Immature natural killer cell (primary cell): Measurements from ENCODE around the gene RAB23. TPM values are rescaled to one million over a fixed set of nuclear protein-coding genes. Genes with fewer than 3 reads are reported as not detected.

ENCODE experiments used
- DNase-seq, 3 donors: peaks; one replicate each; pipeline ENCODE4 v3.0.0; 2022; ENCODE audit warnings: mixed read lengths in 1 of 3
- H3K27ac Mint-ChIP-seq, 6 donors: one replicate each; pipeline ENCODE4 v1.8.0; 2020; ENCODE audit warnings: mixed read lengths in 6 of 6, mild to moderate bottlenecking in 5 of 6, inconsistent platforms in 4 of 6, moderate library complexity in 3 of 6
- H3K27me3 Mint-ChIP-seq, 3 donors: one replicate each; pipeline ENCODE4 v1.8.0; 2020 to 2021; ENCODE audit warnings: low read depth in 3 of 3, mild to moderate bottlenecking in 3 of 3, mixed read lengths in 3 of 3, moderate library complexity in 3 of 3, inconsistent platforms in 1 of 3
- H3K36me3 Mint-ChIP-seq, 3 donors: one replicate each; pipeline ENCODE4 v1.8.0; 2020; ENCODE audit warnings: mixed read lengths in 3 of 3, inconsistent platforms in 2 of 3, mild to moderate bottlenecking in 2 of 3
- H3K4me1 Mint-ChIP-seq, 2 donors: one replicate each; pipeline ENCODE4 v1.8.0; 2020; ENCODE audit warnings: inconsistent platforms in 2 of 2, mild to moderate bottlenecking in 2 of 2, mixed read lengths in 2 of 2, moderate library complexity in 1 of 2
- H3K4me3 Mint-ChIP-seq, 5 donors: one replicate each; pipeline ENCODE4 v1.8.0; 2020; ENCODE audit warnings: mild to moderate bottlenecking in 5 of 5, mixed read lengths in 5 of 5, inconsistent platforms in 3 of 5, moderate library complexity in 3 of 5
- H3K9me3 Mint-ChIP-seq, 6 donors: one replicate each; pipeline ENCODE4 v1.8.0; 2020; ENCODE audit warnings: mild to moderate bottlenecking in 6 of 6, mixed read lengths in 6 of 6, inconsistent platforms in 4 of 6, moderate library complexity in 3 of 6
- polyA plus RNA-seq, 3 donors: library from polyadenylated mRNA; unstranded; fragments of 300-500 nt; fragmentation: Illumina TruSeq; gene quantifications; one replicate each; pipeline ENCODE4 v1.2.3, GENCODE V29; 2021

Gene RAB23
- 1 to 10 TPM in 1 of 3 donors, under 1 TPM in 1, not detected in 1; 0.94 to 1.1 TPM for polyA plus RNA-seq

DNA sequence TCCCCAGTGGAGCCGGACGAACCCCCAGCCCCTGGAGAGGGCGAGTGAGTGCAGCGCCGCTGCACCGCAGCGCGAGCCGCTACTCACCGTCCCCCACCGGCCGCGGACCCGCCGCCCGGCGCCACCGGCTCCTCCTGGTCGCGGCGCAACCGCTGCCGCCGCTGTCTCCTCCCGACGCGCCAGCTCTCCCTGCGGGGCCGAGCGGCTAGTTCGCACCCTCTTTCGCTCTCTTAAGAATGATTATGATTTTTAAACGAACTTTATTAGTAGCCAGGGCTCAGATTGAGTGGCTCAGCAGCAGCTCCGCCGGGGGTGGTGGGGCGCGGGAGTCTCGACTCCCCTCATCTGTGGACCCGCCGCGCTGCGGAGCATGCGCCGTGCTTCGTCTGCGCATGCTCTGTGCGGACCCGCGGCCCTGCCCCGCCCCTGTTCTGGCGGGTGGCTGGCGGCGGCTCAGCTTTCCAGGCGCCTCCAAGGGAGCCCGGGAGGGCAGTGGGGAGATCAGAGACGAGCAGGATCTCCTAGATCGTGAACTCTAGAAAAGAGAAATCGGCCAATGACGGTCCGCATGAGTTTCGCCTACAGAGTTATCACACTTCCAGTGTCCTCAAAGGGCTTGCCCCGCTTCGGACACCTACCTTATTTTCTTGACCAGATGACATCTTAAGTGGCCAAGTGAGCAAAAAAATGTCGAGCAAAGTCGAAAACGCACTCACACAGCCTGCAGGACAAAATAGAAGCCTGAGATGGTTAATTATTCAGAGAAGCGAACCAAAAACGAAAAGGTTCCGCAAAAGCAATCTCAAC, at the start of gene RAB23:
TSS of gene RAB23 (minus strand) at position 372 of the 807 bp plus-strand sequence. CDS start 11,927 bp downstream, outside the sequence.
- DNase-seq: peak; percentile 86 to 89 (median 88)
- Mint-ChIP-seq H3K4me1 (peaks cover 12 to 17% of the 10 kb centered on the region in 2 donors), H3K27me3 (peaks cover 11 to 31% (median 13%) of the 10 kb centered on the region in 3 donors), H3K9me3 (no peaks in the 10 kb centered on the region), H3K4me3 (peak within 1 kb of the TSS; percentile 96 to 100 (median 97)), H3K36me3 (no peaks in the 10 kb centered on the region), H3K27ac (peak within 1 kb of the TSS; percentile 77 to 94 (median 89))

DNA sequence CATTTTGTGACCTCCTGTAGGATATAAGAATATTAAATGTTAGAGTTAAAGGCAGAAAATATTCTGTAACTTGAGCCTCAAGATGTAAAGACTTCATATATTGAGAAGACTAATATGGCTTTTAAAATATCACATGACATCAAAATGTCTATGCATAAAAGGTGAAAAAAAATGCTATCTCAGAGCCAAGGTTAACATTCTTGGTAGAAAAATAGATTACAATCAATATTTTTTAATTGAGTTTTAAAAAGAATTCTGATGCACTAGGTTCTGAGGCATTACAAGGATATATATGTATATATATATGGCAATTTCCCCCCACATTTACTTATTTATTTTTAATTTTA, 46.2 kb upstream of the RAB23 start:
- peaks cover 2 to 18% (median 2%) of the 10 kb centered on the region in 3 donors for H3K27me3 Mint-ChIP-seq
- no peaks in the 10 kb centered on the region for H3K4me1 Mint-ChIP-seq
- no peaks in the 10 kb centered on the region for H3K36me3 Mint-ChIP-seq
- no peak for DNase-seq
- H3K27ac Mint-ChIP-seq: no peak overlapping the region
- H3K4me3 Mint-ChIP-seq: no peak overlapping the region
- no peaks in the 10 kb centered on the region for H3K9me3 Mint-ChIP-seq

DNA sequence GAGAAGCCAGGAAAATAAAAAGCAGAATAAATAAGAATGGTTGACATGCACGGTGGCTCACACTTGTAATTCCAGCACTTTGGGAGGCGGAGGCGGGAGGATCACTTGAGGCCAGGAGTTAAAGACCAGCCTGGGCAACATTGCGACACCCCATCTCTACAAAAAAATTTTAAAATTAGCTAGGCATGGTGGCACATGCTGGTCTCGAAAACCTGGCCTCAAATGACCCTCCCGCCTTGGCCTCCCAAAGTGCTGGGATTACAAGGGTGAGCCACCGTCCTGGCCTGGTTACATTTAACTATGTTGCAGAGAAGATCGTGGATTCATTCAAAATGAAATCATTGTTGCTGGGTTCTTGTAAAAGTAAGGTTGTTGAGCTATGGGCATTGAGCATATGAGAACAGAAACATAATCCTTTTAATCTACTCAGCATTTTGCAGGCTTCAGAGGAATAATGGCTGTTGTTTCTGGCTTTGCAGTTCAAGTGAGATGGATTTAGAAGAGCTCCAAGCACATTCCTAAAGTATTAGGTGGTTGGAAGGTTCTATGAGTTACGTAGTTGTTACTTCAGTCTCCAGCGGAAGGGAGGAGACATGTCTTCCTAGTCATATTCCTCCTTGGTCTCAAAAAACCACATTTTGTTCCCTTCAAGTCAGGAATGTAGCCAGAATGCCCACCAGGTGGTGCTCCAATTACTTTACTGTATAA, 45.6 kb upstream of the RAB23 start:
- Mint-ChIP-seq H3K4me1 (no peaks in the 10 kb centered on the region), H3K4me3 (no peak overlapping the region), H3K36me3 (no peaks in the 10 kb centered on the region), H3K27ac (no peak overlapping the region), H3K9me3 (no peaks in the 10 kb centered on the region), H3K27me3 (peaks cover 0 to 16% (median 2%) of the 10 kb centered on the region in 3 donors)
- peak in 1 of 3 donors; percentile 21 for DNase-seq

DNA sequence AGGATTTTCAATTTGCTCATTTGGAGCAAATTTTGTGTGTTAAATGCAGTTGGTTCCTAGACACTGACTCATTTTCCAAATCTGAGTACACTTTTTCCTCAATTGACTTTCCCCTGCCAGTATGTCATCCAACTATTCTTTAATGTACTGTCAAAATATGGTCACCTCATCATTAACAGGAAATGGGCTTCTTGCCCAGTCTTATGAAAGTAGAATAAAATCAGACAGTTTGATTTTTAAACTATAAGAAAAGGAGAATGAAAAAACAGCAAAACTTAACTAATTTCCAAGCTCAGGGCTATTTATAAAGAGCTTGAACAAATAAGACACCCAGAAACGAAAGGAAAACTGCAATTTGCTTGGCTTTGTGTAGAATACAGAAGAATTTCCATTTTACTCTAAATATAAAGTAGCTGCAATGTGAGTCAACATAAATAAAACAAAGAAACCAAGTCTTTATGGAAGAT, 43.7 kb upstream of the RAB23 start:
- no peak for DNase-seq
- Mint-ChIP-seq H3K4me1 (no peaks in the 10 kb centered on the region), H3K27ac (no peak overlapping the region), H3K9me3 (peaks cover 0 to 2% (median 0%) of the 10 kb centered on the region in 6 donors), H3K36me3 (no peaks in the 10 kb centered on the region), H3K27me3 (peaks cover 0 to 7% (median 3%) of the 10 kb centered on the region in 3 donors), H3K4me3 (no peak overlapping the region)

DNA sequence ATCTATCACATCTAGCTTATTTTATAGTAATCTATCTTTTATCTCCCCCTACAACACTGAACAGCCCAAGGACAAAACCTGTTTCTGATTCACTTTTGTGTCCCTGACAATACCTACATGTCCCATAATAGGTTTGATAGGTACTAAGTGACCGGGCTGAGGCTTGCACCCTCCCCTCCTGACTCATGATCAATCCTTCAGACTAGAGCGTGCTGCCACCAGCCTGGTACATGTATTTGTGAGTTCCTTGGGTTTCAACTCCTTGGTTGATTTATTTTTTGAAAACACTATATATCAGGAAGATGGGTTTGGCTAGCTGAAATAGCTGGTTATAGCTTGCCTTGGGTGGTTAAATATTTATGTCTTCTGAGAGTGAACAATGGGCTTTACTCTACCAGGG, 41.6 kb upstream of the RAB23 start:
- H3K9me3 Mint-ChIP-seq: peaks cover 0 to 3% (median 0%) of the 10 kb centered on the region in 6 donors
- H3K4me1 Mint-ChIP-seq: no peaks in the 10 kb centered on the region
- no peak for DNase-seq
- no peak overlapping the region for H3K4me3 Mint-ChIP-seq
- no peaks in the 10 kb centered on the region for H3K36me3 Mint-ChIP-seq
- H3K27ac Mint-ChIP-seq: no peak overlapping the region
- H3K27me3 Mint-ChIP-seq: peaks cover 1 to 7% (median 5%) of the 10 kb centered on the region in 3 donors

DNA sequence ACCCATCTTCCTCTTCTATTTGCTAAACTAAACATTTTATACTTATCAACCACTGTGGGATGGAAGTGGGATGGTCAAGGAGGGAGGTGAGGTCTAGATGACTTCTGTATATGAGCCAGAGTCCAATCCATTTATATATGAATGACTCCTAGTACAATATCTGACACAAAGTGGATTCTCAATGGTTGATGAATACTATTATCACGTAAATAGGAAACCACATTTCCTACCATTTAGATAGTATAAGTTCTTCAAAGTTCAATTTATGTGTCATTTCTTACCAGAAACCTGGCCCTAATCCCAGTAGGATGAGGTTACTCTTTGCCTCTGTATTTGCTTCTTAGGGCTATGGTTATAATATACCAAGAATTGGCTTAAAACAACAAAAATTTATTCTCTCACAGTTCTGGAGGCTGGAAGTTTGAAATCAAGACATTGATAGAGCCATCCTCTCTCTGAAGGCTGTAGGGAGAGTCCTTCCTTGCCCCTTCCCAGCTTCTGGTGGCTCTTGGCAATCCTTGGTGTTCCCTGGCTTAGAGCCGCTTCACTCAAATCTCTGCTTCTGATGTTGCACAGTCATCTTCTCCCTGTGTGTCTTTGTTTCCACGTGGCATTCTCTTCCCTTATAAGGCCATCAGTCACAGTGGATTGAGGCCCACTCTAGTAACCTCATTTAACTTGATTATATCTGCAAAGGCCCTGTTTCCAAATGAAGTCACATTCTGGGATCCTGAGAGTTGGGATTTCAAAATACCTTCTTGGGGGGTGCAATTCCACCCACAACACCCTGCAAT, 41.0 kb upstream of the RAB23 start:
- H3K4me1 Mint-ChIP-seq: no peaks in the 10 kb centered on the region
- peaks cover 0 to 4% (median 0%) of the 10 kb centered on the region in 6 donors for H3K9me3 Mint-ChIP-seq
- DNase-seq: no peak
- peaks cover 1 to 10% (median 5%) of the 10 kb centered on the region in 3 donors for H3K27me3 Mint-ChIP-seq
- H3K4me3 Mint-ChIP-seq: no peak overlapping the region
- H3K36me3 Mint-ChIP-seq: no peaks in the 10 kb centered on the region
- H3K27ac Mint-ChIP-seq: no peak overlapping the region

DNA sequence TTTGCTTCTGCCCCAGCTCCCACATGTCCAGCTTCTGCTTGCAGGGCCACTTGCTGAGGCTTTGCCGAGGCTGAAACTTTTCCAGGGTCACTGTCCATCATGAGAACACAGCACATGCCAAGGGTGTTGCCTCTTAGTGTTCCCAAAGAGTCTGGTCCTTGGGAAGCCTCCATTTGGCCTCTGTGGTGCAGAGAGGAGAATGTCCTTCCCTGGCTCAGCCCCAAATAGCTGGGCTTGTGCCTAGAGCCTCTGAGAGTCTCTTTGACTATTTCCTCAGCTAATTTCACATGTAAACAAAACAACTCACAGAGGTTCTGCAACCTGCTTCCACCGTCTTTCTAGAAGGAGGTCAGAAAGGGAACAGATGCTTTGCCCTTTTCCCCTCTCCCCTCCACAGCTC, 40.4 kb upstream of the RAB23 start:
- no peaks in the 10 kb centered on the region for H3K36me3 Mint-ChIP-seq
- peaks cover 1 to 10% (median 8%) of the 10 kb centered on the region in 3 donors for H3K27me3 Mint-ChIP-seq
- H3K4me1 Mint-ChIP-seq: no peaks in the 10 kb centered on the region
- H3K9me3 Mint-ChIP-seq: peaks cover 0 to 4% (median 0%) of the 10 kb centered on the region in 6 donors
- H3K27ac Mint-ChIP-seq: no peak overlapping the region
- DNase-seq: no peak
- no peak overlapping the region for H3K4me3 Mint-ChIP-seq

DNA sequence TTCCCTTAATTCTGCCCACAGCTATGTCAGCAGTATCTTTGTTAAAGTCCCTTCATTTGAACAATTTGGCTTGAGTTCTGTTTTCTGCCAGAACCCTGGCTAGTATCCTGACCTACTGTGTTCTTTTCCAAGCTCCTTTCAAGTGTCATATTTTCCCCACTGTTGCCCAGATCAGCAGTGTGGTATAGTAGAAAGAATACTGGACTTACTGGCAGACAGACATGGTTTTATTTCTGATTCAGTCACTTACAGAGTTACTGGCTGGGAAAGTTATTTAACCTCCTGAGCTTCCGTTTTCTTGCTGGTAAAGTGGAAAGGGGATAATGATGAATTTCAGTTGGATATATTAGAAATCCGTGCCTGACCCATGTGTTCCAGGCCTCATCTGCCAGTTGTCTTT, 39.8 kb upstream of the RAB23 start:
- H3K9me3 Mint-ChIP-seq: peaks cover 0 to 4% (median 0%) of the 10 kb centered on the region in 6 donors

DNA sequence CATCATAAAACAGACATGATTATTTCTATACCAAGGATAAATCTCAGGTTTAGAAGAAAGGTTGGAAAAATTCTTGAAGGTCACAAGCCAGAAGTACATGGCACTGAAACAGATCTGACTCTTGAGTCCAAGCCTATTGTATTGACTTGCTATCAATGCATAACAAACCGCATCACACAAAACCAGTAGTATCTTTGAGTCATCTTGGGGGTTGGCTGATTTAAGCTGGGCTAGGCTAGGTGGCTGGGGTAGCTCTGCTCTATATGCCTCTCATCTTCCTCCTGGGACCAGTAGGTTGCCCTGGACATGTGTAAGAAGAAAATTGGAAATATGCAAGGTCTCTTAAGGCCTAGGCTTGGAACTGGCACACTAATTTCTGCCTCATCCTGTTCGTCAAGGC, 37.0 kb upstream of the RAB23 start:
- Mint-ChIP-seq H3K27me3 (peaks cover 4 to 8% (median 6%) of the 10 kb centered on the region in 3 donors), H3K4me3 (no peak overlapping the region)

More for the DNA sequence above, 39.8 kb upstream of the RAB23 start:
- H3K27me3 Mint-ChIP-seq: peaks cover 1 to 8% (median 7%) of the 10 kb centered on the region in 3 donors
- DNase-seq: no peak
- H3K36me3 Mint-ChIP-seq: no peaks in the 10 kb centered on the region
- no peaks in the 10 kb centered on the region for H3K4me1 Mint-ChIP-seq
- H3K27ac Mint-ChIP-seq: no peak overlapping the region
- no peak overlapping the region for H3K4me3 Mint-ChIP-seq

DNA sequence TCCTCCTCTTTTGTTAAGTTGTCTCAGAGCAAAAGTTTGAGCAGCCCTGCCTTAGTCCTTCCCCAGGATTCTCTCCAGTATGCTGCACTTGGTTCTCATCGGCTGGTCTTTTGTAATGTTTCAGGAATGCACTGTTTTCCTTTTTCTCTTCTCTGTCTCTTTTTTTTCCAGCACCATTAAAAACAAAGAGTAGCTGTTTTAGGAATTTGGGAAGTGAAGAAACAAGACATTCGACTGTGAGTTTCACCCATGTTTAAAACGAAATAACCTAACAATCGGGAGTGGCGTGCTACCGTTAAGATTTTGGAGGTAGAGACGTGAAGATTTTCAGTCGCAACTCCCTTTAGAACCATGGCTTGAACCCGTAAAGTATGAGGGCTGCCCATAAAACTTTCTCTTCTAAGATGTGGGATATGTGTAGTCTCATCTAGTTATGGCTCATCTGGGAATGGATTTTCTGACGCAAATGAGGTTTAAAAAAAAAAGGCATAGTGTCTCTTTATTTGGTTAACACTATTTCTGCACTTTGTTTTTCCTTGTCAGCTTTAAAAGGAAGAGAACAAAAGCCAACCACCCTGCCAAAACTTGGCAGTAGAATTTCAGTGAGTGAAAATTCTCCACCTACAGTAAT, 35.9 kb upstream of the RAB23 start:
- H3K27ac Mint-ChIP-seq: no peak overlapping the region
- H3K36me3 Mint-ChIP-seq: no peaks in the 10 kb centered on the region
- H3K9me3 Mint-ChIP-seq: peaks cover 0 to 4% (median 0%) of the 10 kb centered on the region in 6 donors
- no peaks in the 10 kb centered on the region for H3K4me1 Mint-ChIP-seq
- no peak overlapping the region for H3K4me3 Mint-ChIP-seq
- DNase-seq: no peak
- peaks cover 4 to 8% (median 6%) of the 10 kb centered on the region in 3 donors for H3K27me3 Mint-ChIP-seq

More for the DNA sequence above, 37.0 kb upstream of the RAB23 start:
- Mint-ChIP-seq H3K27ac (no peak overlapping the region), H3K9me3 (peaks cover 0 to 4% (median 0%) of the 10 kb centered on the region in 6 donors), H3K36me3 (no peaks in the 10 kb centered on the region), H3K4me1 (no peaks in the 10 kb centered on the region)
- no peak for DNase-seq

DNA sequence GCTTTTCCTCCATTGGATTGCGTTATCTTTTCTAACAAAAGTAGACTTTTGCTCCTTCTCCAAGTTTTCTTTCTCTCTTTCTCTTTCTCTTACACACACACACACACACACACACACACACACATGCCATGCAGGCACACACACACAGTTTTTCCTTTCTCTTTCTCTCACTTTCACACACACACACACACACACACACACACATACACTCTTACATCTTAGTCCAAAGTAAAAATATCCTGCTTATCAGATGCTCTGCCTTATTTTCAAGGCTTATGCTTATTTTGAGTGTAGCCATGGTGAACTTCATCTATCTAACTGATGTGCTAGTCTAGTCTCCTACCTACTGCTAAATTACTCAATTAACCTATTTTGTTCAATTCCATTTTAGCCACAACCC, 34.4 kb upstream of the RAB23 start:
- Mint-ChIP-seq H3K4me1 (no peaks in the 10 kb centered on the region), H3K9me3 (peaks cover 0 to 4% (median 0%) of the 10 kb centered on the region in 6 donors)

DNA sequence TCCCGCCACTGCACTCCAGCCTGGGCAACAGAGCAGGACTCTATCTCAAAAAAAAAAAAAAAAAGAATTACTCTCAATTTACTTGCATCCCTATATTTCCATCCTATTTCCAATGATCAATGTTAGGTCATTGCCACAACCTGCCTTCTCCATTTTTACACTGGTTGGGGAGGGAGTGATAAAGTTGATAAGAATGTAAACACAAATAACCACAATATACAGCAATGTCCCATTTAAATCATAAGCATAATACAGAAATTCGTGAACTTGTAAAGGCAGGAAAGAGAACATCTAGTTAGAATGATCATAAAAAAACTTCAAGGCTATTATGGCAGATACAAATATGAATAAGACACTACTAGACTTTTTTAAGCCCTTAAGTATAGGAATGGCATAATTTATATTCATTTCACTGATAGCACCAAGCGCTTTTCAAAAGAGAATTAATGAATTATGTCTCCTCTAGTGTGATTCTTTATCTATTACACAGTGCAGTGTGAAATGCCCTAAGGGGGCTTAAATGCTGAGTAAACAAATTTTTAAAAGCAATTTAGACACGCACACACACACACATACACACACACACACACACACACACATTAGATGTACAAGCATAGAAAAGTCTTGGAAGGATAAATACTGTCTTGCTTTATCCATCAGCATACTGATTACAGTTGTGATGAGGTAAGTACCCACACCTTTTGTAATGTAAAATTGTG, 33.5 kb upstream of the RAB23 start:
- H3K27ac Mint-ChIP-seq: no peak overlapping the region
- peaks cover 0 to 2% (median 0%) of the 10 kb centered on the region in 6 donors for H3K9me3 Mint-ChIP-seq
- DNase-seq: no peak
- H3K4me3 Mint-ChIP-seq: no peak overlapping the region
- no peaks in the 10 kb centered on the region for H3K4me1 Mint-ChIP-seq
- H3K27me3 Mint-ChIP-seq: peaks cover 3 to 4% (median 4%) of the 10 kb centered on the region in 3 donors
- H3K36me3 Mint-ChIP-seq: no peaks in the 10 kb centered on the region

More for the DNA sequence above, 34.4 kb upstream of the RAB23 start:
- H3K27ac Mint-ChIP-seq: no peak overlapping the region
- H3K27me3 Mint-ChIP-seq: peaks cover 4 to 5% (median 4%) of the 10 kb centered on the region in 3 donors
- no peak overlapping the region for H3K4me3 Mint-ChIP-seq
- no peak for DNase-seq
- H3K36me3 Mint-ChIP-seq: no peaks in the 10 kb centered on the region
